Transverse colon (tissue), 4 donors: ENCODE results near the gene PTCHD1. TPM values are rescaled to one million over a fixed set of nuclear protein-coding genes. Genes with fewer than 3 reads are reported as not detected.

Experiments used
- DNase-seq: peaks from one replicate; pipeline ENCODE4 v3.0.0-alpha.2; 2019
- H3K27ac ChIP-seq, 4 donors: fragments of 200-600 bp; sonication (generic); 2 replicates each; pipeline ENCODE4 v1.5.1; 2016 to 2018; ENCODE audit warnings: inconsistent platforms in 4 of 4
- H3K27me3 ChIP-seq: fragments of 200-600 bp; sonication (generic); 2 replicates; pipeline ENCODE4 v1.5.1; 2017; ENCODE audit warnings: inconsistent platforms
- H3K36me3 ChIP-seq, 4 donors: fragments of 200-600 bp; sonication (generic); 2 replicates each; pipeline ENCODE4 v1.5.1; 2017 to 2019; ENCODE audit warnings: inconsistent platforms in 4 of 4
- H3K4me1 ChIP-seq, 4 donors: fragments of 200-600 bp; sonication (generic); 2 replicates each; pipeline ENCODE4 v1.5.1; 2017 to 2020; ENCODE audit warnings: inconsistent platforms in 4 of 4
- H3K4me3 ChIP-seq, 4 donors: fragments of 200-600 bp; sonication (generic); 1 replicate in 1 of 4; 2 replicates in 3 of 4; pipeline versions ENCODE4 v1.5.1 to v1.6.1; 2017 to 2019; ENCODE audit warnings: inconsistent platforms in 4 of 4
- H3K9me3 ChIP-seq, 2 donors: fragments of 200-600 bp; sonication (generic); 2 replicates each; pipeline ENCODE4 v1.5.1; 2017 to 2019; ENCODE audit warnings: inconsistent platforms in 2 of 2
- EP300 ChIP-seq: sonication (generic); formaldehyde crosslinking; IDR thresholded peaks from one replicate; pipeline ENCODE4 v1.6.1; 2017; ENCODE audit warnings: antibody characterized with exemption, low read depth
- POLR2A ChIP-seq: fragments of 450-650 bp; IDR thresholded peaks from one replicate; pipeline ENCODE4 v1.6.1; 2016; ENCODE audit warnings: antibody characterized with exemption, mild to moderate bottlenecking, moderate library complexity
- POLR2AphosphoS5 ChIP-seq, 3 donors: sonication (generic); formaldehyde crosslinking; IDR thresholded peaks; one replicate each; pipeline ENCODE4 v1.6.1; 2016; ENCODE audit warnings: antibody characterized with exemption in 3 of 3
- WGBS, 2 donors: methylation state at CpG; one replicate each; pipeline ENCODE4 v1.1.5; 2018; ENCODE audit warnings: low coverage in 1 of 2; 5-methylcytosine and 5-hydroxymethylcytosine counted together
- in situ Hi-C, 4 donors: fragments of 200-750 bp; cut with MboI; loops; one replicate each; pipeline versions ENCODE4 v1.15.0 to v1.15.1; 2017; ENCODE audit warnings: low sequenced_read_pairs in 3 of 4, low pct_ligation_motif_present in 1 of 4, low pct_unique_long_range_greater_than_20kb in 1 of 4
- intact Hi-C: fragments of 100-400 bp; cut with DNase I; formaldehyde crosslinking; loops from one replicate; pipeline ENCODE4 v1.15.1; 2023; ENCODE audit warnings: low total_unique reads
- total RNA-seq, 4 donors: library from RNA; depleted of rRNA; stranded (reverse); fragments of >200 nt; gene quantifications; one replicate each; pipeline ENCODE4 v1.1.0, GENCODE V29; 2016
- TF ChIP-seq, protein P1 (sequence below), 5 experiments: fragments of 200-600 bp in 3 of 5; fragments of 450-650 bp in 2 of 5; sonication (generic) in 3 of 5; IDR thresholded peaks; 1 replicate in 2 of 5; 2 replicates in 3 of 5; pipeline ENCODE4 v1.5.1; 2016 to 2017; ENCODE audit warnings: antibody characterized with exemption in 5 of 5, inconsistent platforms in 3 of 5, mild to moderate bottlenecking in 2 of 5, moderate library complexity in 1 of 5

Gene PTCHD1
- total RNA-seq, 4 donors from 2014 or later = 0.40 to 3.4 (median 1.7) TPM

DNA sequence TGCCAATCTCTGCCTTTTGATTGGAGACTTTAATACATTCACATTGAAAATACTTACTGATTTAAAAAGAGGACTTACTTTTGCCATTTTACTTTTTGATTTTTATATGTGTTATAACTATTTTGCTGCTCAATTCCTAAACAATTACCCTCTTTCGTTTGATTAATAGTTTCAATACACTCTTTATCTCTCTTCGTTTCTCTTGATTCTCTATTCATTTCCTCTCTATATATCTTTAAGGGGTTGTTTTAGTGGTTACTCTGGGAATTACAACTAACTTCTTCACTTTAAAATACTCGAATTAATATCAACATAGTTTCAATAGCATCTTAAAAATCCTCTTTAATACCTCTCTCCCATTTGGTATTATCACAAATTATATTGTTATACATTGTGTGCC, 116.6 kb downstream of the PTCHD1 start:
- Histone ChIP-seq H3K9me3 (no peaks in the 10 kb centered on the region), H3K36me3 (no peaks in the 10 kb centered on the region), H3K4me3 (no peak overlapping the region), H3K4me1 (no peaks in the 10 kb centered on the region), H3K27me3 (no peaks in the 10 kb centered on the region), H3K27ac (no peak overlapping the region)
- TF ChIP-seq EP300 (no peak), POLR2AphosphoS5 (IDR thresholded peaks at IDR 0.05) (no peak), POLR2A (no peak)
- TF ChIP-seq, protein P1, sequence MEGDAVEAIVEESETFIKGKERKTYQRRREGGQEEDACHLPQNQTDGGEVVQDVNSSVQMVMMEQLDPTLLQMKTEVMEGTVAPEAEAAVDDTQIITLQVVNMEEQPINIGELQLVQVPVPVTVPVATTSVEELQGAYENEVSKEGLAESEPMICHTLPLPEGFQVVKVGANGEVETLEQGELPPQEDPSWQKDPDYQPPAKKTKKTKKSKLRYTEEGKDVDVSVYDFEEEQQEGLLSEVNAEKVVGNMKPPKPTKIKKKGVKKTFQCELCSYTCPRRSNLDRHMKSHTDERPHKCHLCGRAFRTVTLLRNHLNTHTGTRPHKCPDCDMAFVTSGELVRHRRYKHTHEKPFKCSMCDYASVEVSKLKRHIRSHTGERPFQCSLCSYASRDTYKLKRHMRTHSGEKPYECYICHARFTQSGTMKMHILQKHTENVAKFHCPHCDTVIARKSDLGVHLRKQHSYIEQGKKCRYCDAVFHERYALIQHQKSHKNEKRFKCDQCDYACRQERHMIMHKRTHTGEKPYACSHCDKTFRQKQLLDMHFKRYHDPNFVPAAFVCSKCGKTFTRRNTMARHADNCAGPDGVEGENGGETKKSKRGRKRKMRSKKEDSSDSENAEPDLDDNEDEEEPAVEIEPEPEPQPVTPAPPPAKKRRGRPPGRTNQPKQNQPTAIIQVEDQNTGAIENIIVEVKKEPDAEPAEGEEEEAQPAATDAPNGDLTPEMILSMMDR (IDR thresholded peaks at IDR 0.05) = no peak
- DNase-seq = no peak
- 28 to 60% methylated on average over 1 to 3 of the region's 3 CpGs for WGBS, 2 donors
- intact Hi-C loops = no loop called here
- in situ Hi-C loops = no loop called here
